Mesothelial cell of epicardium (in vitro differentiated cells): Measurements from ENCODE around the gene KRT24. TPM values are rescaled to one million over a fixed set of nuclear protein-coding genes. Genes with fewer than 3 reads are reported as not detected.

Experiments used
- DNase-seq, 2 experiments: peaks; one replicate each; pipeline ENCODE4 v3.0.0; 2021; ENCODE audit warnings: low spot score in 2 of 2; ENCODE audit not compliant: unreplicated experiment in 2 of 2
- H3K27ac Mint-ChIP-seq: 2 replicates; pipeline ENCODE4 v1.8.0; 2021; ENCODE audit warnings: mixed read lengths
- H3K27me3 Mint-ChIP-seq: 2 replicates; pipeline ENCODE4 v1.8.0; 2021; ENCODE audit warnings: low read depth, mixed read lengths
- H3K36me3 Mint-ChIP-seq: 2 replicates; pipeline ENCODE4 v1.8.0; 2021; ENCODE audit warnings: mixed read lengths
- H3K4me1 Mint-ChIP-seq: 2 replicates; pipeline ENCODE4 v1.8.0; 2021; ENCODE audit warnings: mixed read lengths
- H3K4me3 Mint-ChIP-seq: 2 replicates; pipeline ENCODE4 v1.8.0; 2021; ENCODE audit warnings: mild to moderate bottlenecking, moderate library complexity, mixed read lengths
- H3K9me3 Mint-ChIP-seq: 2 replicates; pipeline ENCODE4 v1.8.0; 2021; ENCODE audit warnings: mixed read lengths
- CTCF ChIP-seq: fragments of 200-600 bp; sonication (generic); IDR thresholded peaks from one replicate; pipeline ENCODE4 v1.5.0; 2021; ENCODE audit warnings: antibody characterized with exemption; ENCODE audit not compliant: unreplicated experiment
- total RNA-seq: library from RNA; stranded (reverse); gene quantifications from 3 replicates; pipeline ENCODE4 v1.2.1, GENCODE V29; 2021

Gene KRT24
- total RNA-seq, 1 donor from 2014 or later = not detected

- Mint-ChIP-seq H3K27ac (peak overlapping the region; percentile 32), H3K4me3 (no peak overlapping the region), H3K4me1 (peaks cover 43% of the 10 kb centered on the region), H3K27me3 (peaks cover 2% of the 10 kb centered on the region), H3K9me3 (no peaks in the 10 kb centered on the region), H3K36me3 (no peaks in the 10 kb centered on the region)
- TF ChIP-seq CTCF = no peak
- no peak for DNase-seq
Measured at GRCh38 chr17:40695874-40696472, 7.6 kb downstream of the KRT24 start.

GRCh38 chr17:40694584-40694983 lies 9.0 kb downstream of the KRT24 start:
- H3K36me3 Mint-ChIP-seq = no peaks in the 10 kb centered on the region
- no peak for TF ChIP-seq CTCF
- H3K9me3 Mint-ChIP-seq = no peaks in the 10 kb centered on the region
- peaks cover 37% of the 10 kb centered on the region for H3K4me1 Mint-ChIP-seq
- H3K27me3 Mint-ChIP-seq = peaks cover 2% of the 10 kb centered on the region
- H3K4me3 Mint-ChIP-seq = no peak overlapping the region
- no peak for DNase-seq
- peak overlapping the region; percentile 66 for H3K27ac Mint-ChIP-seq

- H3K9me3 Mint-ChIP-seq = no peaks in the 10 kb centered on the region
- H3K4me1 Mint-ChIP-seq = peaks cover 17% of the 10 kb centered on the region
- no peak for DNase-seq
- no peak overlapping the region for H3K4me3 Mint-ChIP-seq
- no peak for TF ChIP-seq CTCF
- peaks cover 6% of the 10 kb centered on the region for H3K27me3 Mint-ChIP-seq
- no peaks in the 10 kb centered on the region for H3K36me3 Mint-ChIP-seq
- no peak overlapping the region for H3K27ac Mint-ChIP-seq
Measured at GRCh38 chr17:40687106-40687505, 16.4 kb downstream of the KRT24 start.

GRCh38 chr17:40686192-40686591 lies 17.4 kb downstream of the KRT24 start:
- Mint-ChIP-seq H3K9me3 (no peaks in the 10 kb centered on the region), H3K4me3 (no peak overlapping the region), H3K27me3 (peaks cover 11% of the 10 kb centered on the region)

GRCh38 chr17:40680998-40681397 lies 22.6 kb downstream of the KRT24 start:
- no peak for TF ChIP-seq CTCF
- H3K27me3 Mint-ChIP-seq = peaks cover 47% of the 10 kb centered on the region
- no peak overlapping the region for H3K4me3 Mint-ChIP-seq
- H3K27ac Mint-ChIP-seq = no peak overlapping the region
- H3K4me1 Mint-ChIP-seq = peaks cover 5% of the 10 kb centered on the region
- H3K9me3 Mint-ChIP-seq = no peaks in the 10 kb centered on the region
- no peaks in the 10 kb centered on the region for H3K36me3 Mint-ChIP-seq
- no peak for DNase-seq

More at GRCh38 chr17:40686192-40686591, 17.4 kb downstream of the KRT24 start:
- Mint-ChIP-seq H3K27ac (peak overlapping the region; percentile 48), H3K4me1 (peaks cover 17% of the 10 kb centered on the region), H3K36me3 (no peaks in the 10 kb centered on the region)
- no peak for TF ChIP-seq CTCF
- no peak for DNase-seq

GRCh38 chr17:40679523-40679907 lies 24.0 kb downstream of the KRT24 start:
- Mint-ChIP-seq H3K27ac (no peak overlapping the region), H3K36me3 (no peaks in the 10 kb centered on the region), H3K4me1 (peaks cover 2% of the 10 kb centered on the region), H3K9me3 (no peaks in the 10 kb centered on the region), H3K27me3 (peaks cover 55% of the 10 kb centered on the region), H3K4me3 (no peak overlapping the region)
- DNase-seq = no peak
- TF ChIP-seq CTCF = no peak
